Retinal pigment epithelial cell (primary cell): ENCODE measurements around the gene BDP1.
"Not testable (repeated sequence)": the region's sequence is repeated elsewhere in the genome, so short reads cannot be mapped to it uniquely, and the experiment has no call there.

Experiments
- DNase-seq: peaks from one replicate; pipeline ENCODE4 v3.0.0-alpha.2; 2010; ENCODE audit warnings: low read depth
- H3K4me3 ChIP-seq: 2 replicates; pipeline ENCODE4 v1.5.1; 2011; ENCODE audit warnings: mild to moderate bottlenecking, low read length, control low read depth, moderate library complexity
- TF ChIP-seq, protein P1 (sequence below): conservative IDR thresholded peaks from 2 replicates; pipeline ENCODE4 v1.5.1; 2011; ENCODE audit warnings: low read depth, low read length, control low read depth, inconsistent platforms

The BDP1 gene

DNA sequence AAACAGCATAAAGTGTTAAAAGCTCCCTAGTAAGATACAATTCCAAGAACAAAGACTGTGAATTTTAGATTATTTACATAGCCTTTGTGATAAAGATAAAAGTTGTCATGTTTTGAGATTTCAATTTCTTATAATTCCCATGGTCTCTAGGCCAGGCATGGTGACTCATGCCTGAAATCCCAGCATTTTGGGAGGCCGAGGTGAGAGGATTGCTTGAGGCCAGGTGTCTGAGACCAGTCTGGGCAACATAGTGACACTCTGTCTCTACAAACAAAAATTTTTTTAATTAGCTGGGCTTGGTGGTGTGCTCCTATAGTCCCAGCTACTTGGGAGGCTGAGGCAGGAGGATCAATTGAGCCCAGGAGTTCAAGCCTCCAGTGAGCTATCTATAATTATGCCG lies 48.1 kb downstream of the BDP1 start:
- H3K4me3 ChIP-seq = no peak overlapping the region
- TF ChIP-seq, protein P1, sequence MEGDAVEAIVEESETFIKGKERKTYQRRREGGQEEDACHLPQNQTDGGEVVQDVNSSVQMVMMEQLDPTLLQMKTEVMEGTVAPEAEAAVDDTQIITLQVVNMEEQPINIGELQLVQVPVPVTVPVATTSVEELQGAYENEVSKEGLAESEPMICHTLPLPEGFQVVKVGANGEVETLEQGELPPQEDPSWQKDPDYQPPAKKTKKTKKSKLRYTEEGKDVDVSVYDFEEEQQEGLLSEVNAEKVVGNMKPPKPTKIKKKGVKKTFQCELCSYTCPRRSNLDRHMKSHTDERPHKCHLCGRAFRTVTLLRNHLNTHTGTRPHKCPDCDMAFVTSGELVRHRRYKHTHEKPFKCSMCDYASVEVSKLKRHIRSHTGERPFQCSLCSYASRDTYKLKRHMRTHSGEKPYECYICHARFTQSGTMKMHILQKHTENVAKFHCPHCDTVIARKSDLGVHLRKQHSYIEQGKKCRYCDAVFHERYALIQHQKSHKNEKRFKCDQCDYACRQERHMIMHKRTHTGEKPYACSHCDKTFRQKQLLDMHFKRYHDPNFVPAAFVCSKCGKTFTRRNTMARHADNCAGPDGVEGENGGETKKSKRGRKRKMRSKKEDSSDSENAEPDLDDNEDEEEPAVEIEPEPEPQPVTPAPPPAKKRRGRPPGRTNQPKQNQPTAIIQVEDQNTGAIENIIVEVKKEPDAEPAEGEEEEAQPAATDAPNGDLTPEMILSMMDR = no peak

DNA sequence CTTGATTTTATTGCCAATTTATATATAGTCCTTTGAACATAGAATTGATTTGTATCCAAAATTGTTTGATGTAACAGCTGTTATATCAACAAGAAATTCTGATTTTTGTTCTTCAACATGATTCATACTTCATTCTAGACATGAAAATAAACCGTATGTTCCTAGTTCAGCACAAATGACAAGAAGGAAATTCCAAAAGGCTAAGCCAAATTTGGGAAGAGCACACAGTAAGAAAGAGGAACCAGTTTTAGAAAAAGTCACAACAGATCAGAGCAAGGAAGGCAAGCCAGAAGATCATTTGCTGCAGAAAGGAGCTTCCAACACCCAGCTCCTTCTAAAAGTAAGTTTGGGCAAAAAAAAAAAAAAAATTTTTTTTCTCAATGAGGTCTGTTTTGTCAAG lies 66.7 kb downstream of the BDP1 start:
- no peak overlapping the region for H3K4me3 ChIP-seq
- TF ChIP-seq, protein P1 = no peak
- DNase-seq = no peak

More for the DNA sequence above, 48.1 kb downstream of the BDP1 start:
- DNase-seq = no peak

- not testable (repeated sequence) for H3K4me3 ChIP-seq, DNase-seq
Measured at GRCh38 chr5:71525611-71526010, 70.2 kb downstream of the BDP1 start.

DNA sequence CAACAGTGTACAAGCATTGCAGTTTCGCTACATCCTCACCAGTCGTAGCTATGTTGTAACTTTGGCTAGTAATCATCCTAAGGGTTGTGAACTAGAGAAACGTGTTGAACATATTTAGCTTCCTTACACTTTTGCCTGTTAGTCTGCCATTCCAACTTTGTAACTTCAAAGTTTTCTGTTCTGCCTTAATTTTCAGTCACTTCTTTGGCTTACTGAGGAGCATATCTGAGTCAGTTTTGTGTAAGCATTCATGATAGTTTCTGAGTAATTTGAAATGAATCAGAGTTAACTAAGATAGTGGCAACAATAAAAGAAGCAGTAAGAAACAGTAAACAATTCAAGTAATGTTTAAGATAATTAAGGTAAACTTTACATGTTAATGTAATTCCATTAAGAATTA lies 72.8 kb downstream of the BDP1 start:
- TF ChIP-seq, protein P1 = no peak
- H3K4me3 ChIP-seq = no peak overlapping the region
- DNase-seq = no peak

GRCh38 chr5:71529682-71530081 lies 74.2 kb downstream of the BDP1 start:
- no peak overlapping the region for H3K4me3 ChIP-seq
- DNase-seq = no peak
- TF ChIP-seq, protein P1 = no peak

DNA sequence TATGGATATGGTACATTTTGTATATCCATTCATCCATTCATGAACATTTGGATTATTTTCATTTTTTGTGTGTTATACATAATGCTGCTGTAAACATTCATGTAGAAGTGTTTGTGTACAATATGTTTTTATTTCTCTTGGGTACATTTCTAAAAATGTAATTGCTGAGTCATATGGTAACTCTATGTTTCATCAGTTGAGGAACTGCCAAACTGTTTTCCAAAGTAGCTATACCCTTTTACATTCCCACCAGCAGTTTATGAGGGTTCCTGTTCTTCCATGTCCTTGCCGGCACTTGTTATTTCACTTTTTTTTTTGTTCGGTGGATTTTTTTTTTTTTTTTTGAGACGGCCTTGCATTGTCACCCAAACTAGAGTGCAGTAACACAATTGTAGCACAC lies 77.7 kb downstream of the BDP1 start:
- H3K4me3 ChIP-seq = no peak overlapping the region
- DNase-seq = no peak
- TF ChIP-seq, protein P1 = no peak

GRCh38 chr5:71533615-71534014 lies 78.2 kb downstream of the BDP1 start:
- no peak overlapping the region for H3K4me3 ChIP-seq
- no peak for DNase-seq
- TF ChIP-seq, protein P1 = no peak

GRCh38 chr5:71537687-71538086 lies 82.2 kb downstream of the BDP1 start:
- DNase-seq = no peak
- no peak overlapping the region for H3K4me3 ChIP-seq
- TF ChIP-seq, protein P1 = no peak

DNA sequence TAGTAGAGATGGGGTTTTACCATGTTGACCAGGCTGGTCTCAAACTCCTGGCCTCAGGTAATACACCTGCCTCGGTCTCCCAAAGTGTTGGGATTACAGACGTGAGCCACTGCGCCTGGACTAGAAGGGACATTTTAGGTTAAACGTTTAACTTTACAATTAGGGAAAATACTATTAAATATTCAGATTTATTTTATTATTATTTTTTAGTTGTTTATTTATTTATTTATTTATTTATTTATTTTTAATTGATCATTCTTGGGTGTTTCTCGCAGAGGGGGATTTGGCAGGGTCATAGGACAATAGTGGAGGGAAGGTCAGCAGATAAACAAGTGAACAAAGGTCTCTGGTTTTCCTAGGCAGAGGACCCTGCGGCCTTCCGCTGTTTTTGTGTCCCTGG lies 95.4 kb downstream of the BDP1 start:
- not testable (repeated sequence) for DNase-seq, H3K4me3 ChIP-seq

- DNase-seq, H3K4me3 ChIP-seq: not testable (repeated sequence)
Measured at GRCh38 chr5:71551582-71551981, 96.1 kb downstream of the BDP1 start.

GRCh38 chr5:71552026-71552749 lies 96.7 kb downstream of the BDP1 start:
- DNase-seq = not testable (repeated sequence)

More at GRCh38 chr5:71552026-71552749, 96.7 kb downstream of the BDP1 start:
- H3K4me3 ChIP-seq = not testable (repeated sequence)
